Omental fat pad (tissue), 4 donors: ENCODE measurements around the gene COL11A2. TPM values are rescaled to one million over a fixed set of nuclear protein-coding genes. Genes with fewer than 3 reads are reported as not detected.

Experiments
- ATAC-seq: fragments of 150-250 bp; one replicate; pipeline ENCODE4 v1.9.1; 2016; ENCODE audit warnings: mild to moderate bottlenecking, moderate library complexity; ENCODE audit not compliant: low FRiP score
- DNase-seq: peaks from one replicate; pipeline ENCODE4 v3.0.0-alpha.2; 2019; ENCODE audit warnings: low spot score
- CTCF ChIP-seq, 3 donors: fragments of 450-650 bp; IDR thresholded peaks; one replicate each; pipeline ENCODE4 v1.5.1; 2016 to 2017; ENCODE audit warnings: antibody characterized with exemption in 3 of 3, mild to moderate bottlenecking in 3 of 3, moderate library complexity in 2 of 3
- small RNA-seq: library from RNA; depleted of rRNA; stranded (forward); fragments of <200 nt; gene quantifications from one replicate; pipeline ENCODE3, GENCODE V24; 2016
- total RNA-seq, 4 donors: library from RNA; depleted of rRNA; stranded (reverse); fragments of >200 nt; gene quantifications; one replicate each; pipeline ENCODE4 v1.1.0, GENCODE V29; 2016

The COL11A2 gene
- total RNA-seq, 4 donors from 2014 or later, result 0.13 to 1.3 (median 0.53) TPM

- DNase-seq (no peak), ATAC-seq (no peak)
- no peak for TF ChIP-seq CTCF (IDR thresholded peaks at IDR 0.05)
These were observed 75.8 kb downstream of the COL11A2 start for GRCh38 chr6:33116417-33116816.

- TF ChIP-seq CTCF (IDR thresholded peaks at IDR 0.05), result no peak
- ATAC-seq (no peak), DNase-seq (no peak)
These were observed 77.9 kb downstream of the COL11A2 start for GRCh38 chr6:33114406-33114805.

- ATAC-seq (no peak), DNase-seq (no peak)
- no peak for TF ChIP-seq CTCF (IDR thresholded peaks at IDR 0.05)
These were observed 78.5 kb downstream of the COL11A2 start for GRCh38 chr6:33113755-33114154.

Small RNA genes lying within 50 kb of the gene (small RNA-seq; reads per million reads assigned to genes)
- gene MIR219A1, result 0.90 reads per million
- 0.39 reads per million for gene RNY4P10

Other genes starting within 250 kb of the COL11A2 start
- 10 to 100 TPM; 27.6 to 81.7 (median 55.7) TPM for gene HLA-DMA, start 239.4 kb downstream of the COL11A2 start, total RNA-seq
- gene BRD2, start 223.9 kb downstream of the COL11A2 start, total RNA-seq, result 100 to 1,000 TPM; 133 to 257 (median 154) TPM
- gene HLA-DOA, start 182.9 kb downstream of the COL11A2 start, total RNA-seq, result 10 to 100 TPM in 2 of 4 donors, 1 to 10 TPM in 2; 1.0 to 20.8 (median 6.8) TPM
- 100 to 1,000 TPM in 3 of 4 donors, 10 to 100 TPM in 1; 20.4 to 211 (median 137) TPM for gene HLA-DPA1, start 118.8 kb downstream of the COL11A2 start, total RNA-seq
- gene HLA-DPB1, start 116.5 kb downstream of the COL11A2 start, total RNA-seq, result 100 to 1,000 TPM in 3 of 4 donors, 10 to 100 TPM in 1; 29.2 to 120 (median 101) TPM
- gene RXRB, start 8.2 kb upstream of the COL11A2 start, total RNA-seq, result 10 to 100 TPM; 19.9 to 35.9 (median 22.7) TPM
- 10 to 100 TPM; 57.5 to 82.8 (median 70.1) TPM for gene SLC39A7, start 8.4 kb upstream of the COL11A2 start, total RNA-seq
- gene HSD17B8, start 12.2 kb upstream of the COL11A2 start, total RNA-seq, result 10 to 100 TPM in 2 of 4 donors, 1 to 10 TPM in 2; 6.9 to 13.6 (median 11.0) TPM
- gene RING1, start 16.0 kb upstream of the COL11A2 start, total RNA-seq, result 10 to 100 TPM; 13.1 to 20.1 (median 15.7) TPM
- 10 to 100 TPM; 20.2 to 54.5 (median 34.3) TPM for gene VPS52, start 79.4 kb upstream of the COL11A2 start, total RNA-seq
- 1,000 to 10,000 TPM; 2,708 to 4,129 (median 3,024) TPM for gene RPS18, start 79.6 kb upstream of the COL11A2 start, total RNA-seq
- 10 to 100 TPM in 1 of 4 donors, 1 to 10 TPM in 3; 6.7 to 15.9 (median 7.9) TPM for gene B3GALT4, start 84.7 kb upstream of the COL11A2 start, total RNA-seq
- gene WDR46, start 96.8 kb upstream of the COL11A2 start, total RNA-seq, result 100 to 1,000 TPM in 1 of 4 donors, 10 to 100 TPM in 3; 49.7 to 103 (median 54.3) TPM
- 10 to 100 TPM; 16.0 to 30.8 (median 23.1) TPM for gene PFDN6, start 97.1 kb upstream of the COL11A2 start, total RNA-seq
- 10 to 100 TPM; 28.7 to 81.2 (median 41.7) TPM for gene RGL2, start 106.5 kb upstream of the COL11A2 start, total RNA-seq
- gene TAPBP, start 121.6 kb upstream of the COL11A2 start, total RNA-seq, result 10 to 100 TPM; 50.2 to 90.5 (median 69.1) TPM
- 10 to 100 TPM; 10.7 to 15.3 (median 11.6) TPM for gene ZBTB22, start 125.3 kb upstream of the COL11A2 start, total RNA-seq
- gene DAXX, start 130.5 kb upstream of the COL11A2 start, total RNA-seq, result 10 to 100 TPM; 33.4 to 65.2 (median 42.5) TPM
- 10 to 100 TPM in 1 of 4 donors, 1 to 10 TPM in 1, under 1 TPM in 2; 0.25 to 10.8 (median 3.1) TPM for gene KIFC1, start 199.4 kb upstream of the COL11A2 start, total RNA-seq
- gene PHF1, start 218.5 kb upstream of the COL11A2 start, total RNA-seq, result 10 to 100 TPM; 40.8 to 56.5 (median 48.9) TPM
- gene CUTA, start 225.6 kb upstream of the COL11A2 start, total RNA-seq, result 100 to 1,000 TPM in 2 of 4 donors, 10 to 100 TPM in 2; 57.1 to 107 (median 98.1) TPM
- gene SYNGAP1, start 227.6 kb upstream of the COL11A2 start, total RNA-seq, result 10 to 100 TPM in 3 of 4 donors, 1 to 10 TPM in 1; 8.8 to 12.3 (median 10.3) TPM